GM18868 (cell line): Measurements from ENCODE around the gene TPI1.
"Not testable (repeated sequence)": the region's sequence is repeated elsewhere in the genome, so short reads cannot be mapped to it uniquely, and the experiment has no call there.

Experiments
- ATAC-seq: cut with Tn5 transposase; IDR thresholded peaks from one replicate; pipeline ENCODE4 v1.9.1; 2021; ENCODE audit warnings: mild to moderate bottlenecking, moderate library complexity; ENCODE audit not compliant: unreplicated experiment

TPI1 gene

DNA sequence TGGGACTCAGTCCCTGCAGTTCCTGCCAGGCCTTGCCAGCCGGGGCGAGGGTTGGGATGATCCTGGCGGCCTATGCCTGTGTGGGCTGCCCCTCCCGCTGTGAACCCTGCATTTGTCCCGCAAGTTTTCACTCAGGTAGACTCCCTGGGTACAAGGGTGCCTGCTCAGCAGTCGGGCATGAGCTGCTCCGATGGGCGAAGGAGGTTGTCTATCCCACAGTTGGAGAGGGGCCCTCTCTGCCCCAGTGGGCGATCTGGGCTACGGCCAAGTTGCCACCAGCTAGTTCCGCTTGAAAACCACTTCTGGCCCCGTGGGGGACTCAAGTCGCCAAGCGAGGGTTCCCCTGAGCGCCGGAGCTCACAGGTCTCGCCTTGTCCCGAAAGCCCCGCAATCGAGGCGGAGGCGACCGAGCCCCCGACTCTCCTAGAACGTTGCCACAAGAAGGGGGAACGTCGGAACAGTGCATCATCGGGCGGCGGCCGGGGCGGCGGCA, 365 bp upstream of the TPI1 start:
- ATAC-seq = peak; percentile 10

- no peak for ATAC-seq
These were observed 1.1 kb downstream of the TPI1 start for GRCh38 chr12:6868211-6869048.

DNA sequence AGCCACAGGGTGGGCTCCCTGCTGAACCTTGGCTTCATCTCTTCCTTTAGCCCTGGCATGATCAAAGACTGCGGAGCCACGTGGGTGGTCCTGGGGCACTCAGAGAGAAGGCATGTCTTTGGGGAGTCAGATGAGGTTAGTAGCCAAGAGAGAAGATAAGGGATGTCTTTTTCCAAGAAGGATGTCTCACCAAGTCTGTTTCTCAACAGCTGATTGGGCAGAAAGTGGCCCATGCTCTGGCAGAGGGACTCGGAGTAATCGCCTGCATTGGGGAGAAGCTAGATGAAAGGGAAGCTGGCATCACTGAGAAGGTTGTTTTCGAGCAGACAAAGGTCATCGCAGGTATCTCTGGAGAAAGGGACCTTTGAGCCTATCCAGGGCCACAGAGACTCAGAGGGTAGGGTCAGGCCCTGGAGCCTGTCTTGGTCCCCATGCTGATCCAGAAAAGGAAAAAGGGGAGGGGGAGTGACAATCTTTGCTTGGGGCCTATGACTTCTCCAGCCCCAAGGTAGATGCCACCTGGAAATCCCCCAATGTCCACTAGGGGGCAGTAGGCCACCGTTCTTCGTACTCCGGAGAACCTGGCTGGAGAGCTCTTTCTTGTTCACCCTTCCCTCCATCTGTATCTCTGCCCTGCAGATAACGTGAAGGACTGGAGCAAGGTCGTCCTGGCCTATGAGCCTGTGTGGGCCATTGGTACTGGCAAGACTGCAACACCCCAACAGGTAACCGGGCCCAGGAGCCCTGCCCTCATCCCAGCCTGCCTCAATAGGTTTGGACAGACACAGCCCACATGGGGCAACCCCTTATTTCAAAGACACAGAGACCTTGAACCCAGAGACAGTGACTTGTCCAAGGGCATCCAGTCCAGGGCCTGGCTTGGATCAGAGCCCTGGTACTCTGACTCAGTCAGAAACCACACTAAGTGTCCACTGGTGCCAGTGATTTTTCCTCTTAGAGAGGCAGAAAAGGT, 2.0 kb downstream of the TPI1 start:
- no peak for ATAC-seq

DNA sequence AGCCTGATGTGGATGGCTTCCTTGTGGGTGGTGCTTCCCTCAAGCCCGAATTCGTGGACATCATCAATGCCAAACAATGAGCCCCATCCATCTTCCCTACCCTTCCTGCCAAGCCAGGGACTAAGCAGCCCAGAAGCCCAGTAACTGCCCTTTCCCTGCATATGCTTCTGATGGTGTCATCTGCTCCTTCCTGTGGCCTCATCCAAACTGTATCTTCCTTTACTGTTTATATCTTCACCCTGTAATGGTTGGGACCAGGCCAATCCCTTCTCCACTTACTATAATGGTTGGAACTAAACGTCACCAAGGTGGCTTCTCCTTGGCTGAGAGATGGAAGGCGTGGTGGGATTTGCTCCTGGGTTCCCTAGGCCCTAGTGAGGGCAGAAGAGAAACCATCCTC, 3.0 kb downstream of the TPI1 start:
- not testable (repeated sequence) for ATAC-seq

DNA sequence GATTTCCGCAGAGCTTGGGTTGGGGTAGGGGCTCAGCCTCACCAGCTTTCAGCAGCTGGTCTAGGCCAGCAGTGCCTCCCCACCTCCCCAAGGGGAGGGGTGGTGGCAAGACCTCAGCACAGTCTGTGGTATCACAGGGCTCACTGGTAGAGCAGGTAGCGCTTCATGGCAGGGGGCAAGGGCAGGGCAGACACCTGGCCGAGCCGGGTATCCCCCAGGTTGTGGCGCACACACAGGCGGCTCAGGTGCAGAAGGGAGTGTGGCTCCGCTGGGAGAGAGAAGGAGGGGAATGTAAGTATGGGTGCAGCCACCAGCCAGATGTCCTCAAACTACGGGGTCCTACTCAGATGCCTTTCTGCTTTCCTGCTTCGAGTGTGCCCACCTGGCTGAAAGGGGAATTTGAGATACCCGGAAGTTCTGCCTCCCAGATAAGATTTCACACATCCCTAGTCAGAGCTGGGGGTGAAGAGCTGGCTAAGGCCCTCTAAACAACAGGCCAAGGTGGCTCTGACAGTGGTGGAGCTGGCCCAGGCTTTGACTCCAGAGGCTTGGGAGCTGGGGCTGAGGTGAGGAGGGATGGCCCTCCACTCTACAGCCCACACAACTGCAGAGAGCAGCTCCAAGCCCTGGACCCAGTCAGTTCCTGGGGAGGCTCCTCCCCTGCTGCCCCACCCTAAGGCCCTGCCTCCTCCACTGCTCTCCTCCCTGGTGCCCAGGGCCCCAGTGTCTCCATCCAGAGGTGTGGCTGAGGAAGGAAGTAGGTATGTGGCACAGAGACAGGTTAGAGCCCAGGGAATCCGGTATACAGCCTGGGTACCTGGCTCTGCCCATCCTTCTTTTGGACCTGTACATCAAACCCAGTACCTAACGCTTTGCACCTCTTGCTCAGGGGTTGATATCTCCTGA, 4.0 kb downstream of the TPI1 start:
- no peak for ATAC-seq

DNA sequence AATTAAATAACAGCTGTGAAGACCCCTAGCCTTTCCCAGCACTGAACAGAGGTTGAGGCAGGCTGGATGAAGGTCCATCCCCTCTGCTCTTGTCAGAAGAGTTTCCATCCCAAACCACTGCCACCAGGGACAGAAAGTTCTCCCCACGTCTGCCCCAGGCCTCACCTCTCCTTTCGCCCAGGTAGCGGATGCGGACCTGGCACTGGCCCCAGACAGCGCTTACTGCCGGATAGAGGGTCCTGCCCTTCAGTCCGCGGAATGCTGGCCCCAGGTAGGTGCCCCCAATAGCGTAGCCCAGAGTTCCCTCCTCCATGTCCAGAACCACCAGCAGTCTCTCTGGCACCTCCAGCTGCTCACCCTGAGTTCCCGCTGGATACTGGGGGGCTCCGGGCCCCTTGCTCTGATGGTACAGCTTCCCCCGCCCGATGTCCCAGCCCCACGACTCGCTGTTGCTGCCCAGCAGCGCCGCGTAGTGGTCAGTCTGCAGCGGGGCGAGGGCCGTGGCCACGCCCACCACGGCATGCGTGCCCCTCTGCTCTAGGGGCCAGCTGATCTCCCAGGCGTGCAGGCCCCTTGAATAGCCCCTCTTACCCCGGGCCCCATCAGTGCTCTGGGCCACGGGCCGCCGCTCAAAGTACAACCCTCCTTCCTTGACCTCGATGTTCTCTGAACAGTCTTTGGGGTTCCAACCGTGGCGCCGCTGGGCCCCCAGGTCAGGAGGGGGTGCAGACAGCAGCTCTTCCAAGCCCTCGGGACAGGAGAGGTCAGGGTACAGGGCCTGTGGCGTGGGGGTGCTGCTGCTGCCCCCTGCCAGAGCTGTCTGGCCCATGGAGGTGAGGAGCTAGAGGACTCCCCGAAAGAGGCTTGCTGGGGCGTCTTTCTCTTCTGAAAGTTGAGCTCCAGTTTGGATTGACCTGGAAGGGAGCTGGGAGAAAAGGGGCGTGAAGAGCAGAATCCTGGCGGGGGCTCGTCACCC, 5.0 kb downstream of the TPI1 start:
- peak; percentile 31 for ATAC-seq

- peak; percentile 80 for ATAC-seq
These were observed 6.0 kb downstream of the TPI1 start, which contains the start of gene SPSB2 for GRCh38 chr12:6873094-6874014. SPSB2 (minus strand) TSS chr12:6873303; CDS start chr12:6872901, 402 bp downstream.

DNA sequence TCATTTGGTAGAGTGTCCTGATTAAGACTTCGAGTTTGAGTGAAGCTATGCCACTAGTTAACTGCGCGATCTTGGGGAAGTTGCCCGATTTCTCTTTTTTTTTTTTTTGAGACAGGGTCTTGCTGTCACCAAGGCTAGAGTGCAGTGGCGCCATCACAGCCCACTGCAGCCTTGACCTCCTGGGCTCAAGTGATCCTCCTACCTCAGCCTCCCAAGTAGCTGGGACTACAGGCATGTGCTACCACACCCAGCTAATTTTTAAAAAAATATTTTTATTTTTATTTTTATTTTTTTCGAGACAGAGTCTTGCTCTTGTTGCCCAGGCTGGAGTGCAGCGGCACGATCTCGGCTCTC, 6.7 kb downstream of the TPI1 start:
- ATAC-seq = not testable (repeated sequence)

- not testable (repeated sequence) for ATAC-seq
These were observed 12.5 kb downstream of the TPI1 start for GRCh38 chr12:6879824-6880223.

GRCh38 chr12:6883252-6883651, 15.9 kb downstream of the TPI1 start:
- ATAC-seq = no peak

GRCh38 chr12:6883683-6884082, 16.4 kb downstream of the TPI1 start:
- no peak for ATAC-seq

GRCh38 chr12:6884539-6884938, 17.2 kb downstream of the TPI1 start:
- ATAC-seq = no peak

DNA sequence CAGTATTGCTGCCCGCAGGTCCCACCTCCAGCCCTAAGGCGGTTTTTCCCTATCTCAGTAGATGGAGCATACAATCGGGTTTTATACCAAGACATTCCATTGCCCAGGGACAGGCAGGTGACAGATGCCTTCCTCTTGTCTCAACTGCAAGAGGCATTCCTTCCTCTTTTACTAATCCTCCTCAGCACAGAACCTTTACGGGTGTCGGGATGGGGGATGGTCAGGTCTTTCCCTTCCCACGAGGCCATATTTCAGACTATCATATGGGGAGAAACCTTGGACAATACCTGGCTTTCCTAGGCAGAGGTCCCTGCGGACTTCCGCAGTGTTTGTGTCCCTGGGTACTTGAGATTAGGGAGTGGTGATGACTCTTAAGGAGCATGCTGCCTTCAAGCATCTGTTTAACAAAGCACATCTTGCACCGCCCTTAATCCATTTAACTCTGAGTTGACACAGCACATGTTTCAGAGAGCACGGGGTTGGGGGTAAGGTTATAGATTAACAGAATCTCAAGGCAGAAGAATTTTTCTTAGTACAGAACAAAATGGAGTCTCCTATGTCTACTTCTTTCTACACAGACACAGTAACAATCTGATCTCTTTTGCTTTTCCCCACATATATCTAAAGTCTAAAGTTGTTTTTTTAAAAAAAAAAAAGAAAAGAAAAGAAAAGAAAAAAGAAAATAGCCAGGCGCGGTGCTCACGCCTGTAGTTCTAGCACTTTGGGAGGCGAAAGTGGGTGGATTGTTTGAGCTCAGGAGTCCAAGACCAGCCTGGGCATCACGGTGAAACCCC, 19.1 kb downstream of the TPI1 start:
- ATAC-seq = not testable (repeated sequence)

GRCh38 chr12:6887460-6887859, 20.1 kb downstream of the TPI1 start:
- ATAC-seq = no peak

- ATAC-seq = no peak
These were observed 21.0 kb downstream of the TPI1 start for GRCh38 chr12:6888360-6888759.

DNA sequence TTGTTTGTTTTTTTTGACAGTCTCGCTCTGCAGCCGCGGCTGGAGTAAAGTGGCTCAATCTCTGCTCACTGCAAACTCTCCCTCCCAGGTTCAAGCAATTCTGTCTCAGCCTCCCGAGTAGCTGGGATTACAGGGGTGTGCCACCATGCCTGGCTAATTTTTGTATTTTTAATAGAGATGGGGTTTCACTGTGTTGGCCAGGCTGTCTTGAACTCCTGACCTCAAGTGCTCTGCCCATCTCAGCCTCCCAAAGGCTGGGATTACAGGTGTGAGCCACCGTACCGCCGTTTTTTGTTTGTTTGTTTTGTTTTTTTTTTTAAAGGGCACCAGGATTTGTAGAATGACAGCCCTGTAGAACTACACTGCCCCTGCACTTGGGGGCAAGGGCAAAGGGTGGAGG, 21.5 kb downstream of the TPI1 start:
- not testable (repeated sequence) for ATAC-seq

- ATAC-seq = not testable (repeated sequence)
These were observed 22.6 kb downstream of the TPI1 start for GRCh38 chr12:6889775-6890573.
